K562 (cell line): ENCODE results near the gene MCM7. TPM values are rescaled to one million over a fixed set of nuclear protein-coding genes. Genes with fewer than 3 reads are reported as not detected.

Experiments used
- CCNT2 ChIP-seq: IDR thresholded peaks from 2 replicates; pipeline ENCODE4 v1.6.1; 2011; ENCODE audit warnings: borderline replicate concordance, low read depth, mild to moderate bottlenecking, moderate library complexity, mixed read lengths, low read length; ENCODE audit not compliant: insufficient read length; ENCODE audit errors: extremely low read depth
- CHD2 ChIP-seq: IDR thresholded peaks from 2 replicates; pipeline ENCODE4 v1.6.1; 2011; ENCODE audit warnings: low read depth, low read length
- HDAC2 ChIP-seq: fragments of 450-650 bp; IDR thresholded peaks from 2 replicates; pipeline ENCODE4 v1.6.1; 2016; ENCODE audit warnings: mild to moderate bottlenecking
- JUND ChIP-seq, 2 experiments: IDR thresholded peaks; 2 replicates in 1 of 2; 3 replicates in 1 of 2; pipeline ENCODE4 v1.6.1; 2011; ENCODE audit warnings: borderline replicate concordance in 2 of 2, low read depth in 2 of 2, low read length in 2 of 2, improper control_type of control experiment in 1 of 2, missing biosample characterization in 1 of 2, missing genetic modification characterization in 1 of 2, missing genetic modification reagents in 1 of 2
- MAZ ChIP-seq, 2 experiments: fragments of 450-650 bp in 1 of 2; sonication (generic) in 1 of 2; formaldehyde crosslinking; IDR thresholded peaks in 1 of 2; conservative IDR thresholded peaks in 1 of 2; 2 replicates each; pipeline versions ENCODE4 v1.4.0 to v1.5.0; 2020; ENCODE audit warnings: mild to moderate bottlenecking in 1 of 2, missing genetic modification reagents in 1 of 2
- MTA3 ChIP-seq: fragments of 450-650 bp; formaldehyde crosslinking; IDR thresholded peaks from 2 replicates; pipeline ENCODE4 v1.6.1; 2017; ENCODE audit warnings: mild to moderate bottlenecking, borderline replicate concordance
- POLR2G ChIP-seq: fragments of 200-400 bp; formaldehyde crosslinking; IDR thresholded peaks from 2 replicates; pipeline ENCODE4 v1.6.1; 2017; ENCODE audit warnings: low read depth, mild to moderate bottlenecking, antibody characterized with exemption, low read length, moderate library complexity
- RBFOX2 ChIP-seq: fragments of 200-400 bp; formaldehyde crosslinking; IDR thresholded peaks from 2 replicates; pipeline ENCODE4 v1.6.1; 2017; ENCODE audit warnings: low read depth, mild to moderate bottlenecking, low read length, moderate library complexity
- STAT5A ChIP-seq: IDR thresholded peaks from 2 replicates; pipeline ENCODE4 v1.6.1; 2012; ENCODE audit warnings: low read length, inconsistent platforms, borderline replicate concordance
- TBL1XR1 ChIP-seq, 2 experiments: IDR thresholded peaks; 2 replicates each; pipeline ENCODE4 v1.6.1; 2012; ENCODE audit warnings: improper control_type of control experiment in 2 of 2, low read length in 2 of 2, mild to moderate bottlenecking in 1 of 2
- TEAD2 ChIP-seq: fragments of 450-650 bp; IDR thresholded peaks from 2 replicates; pipeline ENCODE4 v1.6.1; 2016; ENCODE audit warnings: missing genetic modification characterization, control low read depth, missing compliant biosample characterization
- TRIM28 ChIP-seq: fragments of 450-650 bp; IDR thresholded peaks from 2 replicates; pipeline ENCODE4 v1.6.1; 2017
- UBTF ChIP-seq, 2 experiments: IDR thresholded peaks; 2 replicates each; pipeline ENCODE4 v1.6.1; 2012; ENCODE audit warnings: improper control_type of control experiment in 2 of 2, low read depth in 2 of 2, low read length in 2 of 2, borderline replicate concordance in 1 of 2
- ZBTB7A ChIP-seq: IDR thresholded peaks from 2 replicates; pipeline ENCODE4 v1.6.1; 2011; ENCODE audit warnings: low read depth, mild to moderate bottlenecking, low read length, moderate library complexity, borderline replicate concordance; ENCODE audit not compliant: control insufficient read depth
- ZNF140 ChIP-seq: fragments of 250-450 bp; sonication (Bioruptor Pico); IDR thresholded peaks from 2 replicates; pipeline ENCODE4 v1.8.0; 2021; ENCODE audit warnings: moderate library complexity, mild to moderate bottlenecking, inconsistent platforms
- ZNF644 ChIP-seq: fragments of 200-800 bp; sonication (Bioruptor generic); IDR thresholded peaks from 2 replicates; pipeline ENCODE4 v1.6.1; 2016; ENCODE audit warnings: low read depth, missing genetic modification characterization, missing compliant biosample characterization
- polyA plus RNA-seq, 8 experiments: library from polyadenylated mRNA; depleted of rRNA in 4 of 8; stranded (reverse) in 5 of 8; unstranded in 3 of 8; fragments of >200 nt; fragmentation: Nextera tagmentation in 2 of 8; fragmentation: Illumina TruSeq in 1 of 8; extraction: Ambion mirVana in 2 of 8; extraction: Trizol in 1 of 8; gene quantifications; 2 replicates each; pipeline versions ENCODE4 v1.2.1 to v1.2.3, GENCODE V29; 2011 to 2014; ENCODE audit warnings: inconsistent platforms in 1 of 8, missing spikeins in 1 of 8
- total RNA-seq, 7 experiments: library from RNA; depleted of rRNA in 6 of 7; stranded (reverse); fragments of >200 nt in 6 of 7; fragmentation: Illumina TruSeq in 2 of 7; extraction: Trizol in 2 of 7; gene quantifications; 2 replicates each; pipeline versions ENCODE4 v1.2.1 to v1.2.3, GENCODE V29; 2011 to 2021; ENCODE audit warnings: low replicate concordance in 1 of 7
- TF ChIP-seq, protein P1 (sequence below): fragments of 450-650 bp; formaldehyde crosslinking; IDR thresholded peaks from 2 replicates; pipeline ENCODE4 v1.4.0; 2020; ENCODE audit warnings: mild to moderate bottlenecking, mixed read lengths
- TF ChIP-seq, protein P2 (sequence below): sonication (generic); formaldehyde crosslinking; IDR thresholded peaks from 2 replicates; pipeline ENCODE4 v1.8.1; 2023; ENCODE audit warnings: mild to moderate bottlenecking, missing genetic modification reagents
- TF ChIP-seq, protein P3 (sequence below): fragments of 250-450 bp; sonication (Bioruptor Pico); IDR thresholded peaks from 2 replicates; pipeline ENCODE4 v1.4.0; 2020

MCM7 gene
- total and polyA plus RNA-seq, 9 of the 15 experiments (the other 6 are each of a cell fraction or from before 2014, with no cell fraction given), result 329 to 856 (median 437) TPM

DNA sequence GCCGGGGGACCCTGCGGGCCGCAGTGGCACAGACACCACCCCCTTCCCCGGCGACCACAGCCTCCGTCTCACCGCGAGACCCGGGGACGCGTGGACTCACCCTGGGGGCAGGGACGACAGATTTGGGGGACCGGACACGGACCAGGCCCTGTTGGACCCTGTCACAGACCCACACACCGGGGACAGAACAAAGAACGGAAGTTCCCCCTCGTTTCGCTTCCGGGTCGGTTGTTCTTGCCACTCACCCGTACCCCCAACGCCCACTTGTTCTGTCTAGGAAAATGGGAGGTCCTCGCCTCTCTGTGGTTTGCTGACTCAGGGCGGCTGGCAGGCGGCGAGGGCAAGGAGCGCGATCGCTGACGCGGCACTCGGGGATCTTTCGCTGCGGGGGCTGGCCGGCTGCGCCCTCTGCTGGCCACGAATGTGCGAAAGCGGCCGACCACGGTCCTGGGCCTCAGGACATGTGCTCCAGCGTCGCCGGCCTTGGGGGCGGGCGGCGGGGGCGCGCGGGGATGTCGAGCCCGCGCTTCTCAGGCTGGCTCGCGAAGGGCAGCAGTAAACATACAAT is 19.6 kb downstream of the MCM7 start, which contains the start of gene ZNF3 (continued):
- TF ChIP-seq MAZ (CRISPR knock-in tag; conservative IDR thresholded peaks at IDR 0.05 in 1 of 2, IDR thresholded peaks at IDR 0.05 in 1 of 2) (peak; percentile 96 to 99), ZNF644 (tag) (no peak), MTA3 (peak; percentile 93), TBL1XR1 (IDR thresholded peaks at IDR 0.05; ENCODE audit: low read length in 2 of 2) (peak in 1 of 2 experiments; percentile 85; a peak in 3 of 4 replicates), JUND (IDR thresholded peaks at IDR 0.05; ENCODE audit: borderline replicate concordance, low read depth, low read length) (peak; percentile 93), JUND (tag; IDR thresholded peaks at IDR 0.05; ENCODE audit: borderline replicate concordance, low read depth, low read length) (no peak; the same call in 2 of the 3 replicates), TRIM28 (peak; percentile 61; the same call in 1 of the 2 replicates), CCNT2 (peak; percentile 98), HDAC2 (peak; percentile 17; the same call in 1 of the 2 replicates), ZNF140 (no peak), RBFOX2 (peak; percentile 96), UBTF (IDR thresholded peaks at IDR 0.05; ENCODE audit: borderline replicate concordance in 1 of 2, low read depth in 2 of 2, low read length in 2 of 2) (peak; percentile 49 to 90; a peak in 3 of 4 replicates), TEAD2 (tag) (no peak), CHD2 (peak; percentile 20), POLR2G (peak; percentile 92), ZBTB7A (peak; percentile 89), STAT5A (peak; percentile 65; the same call in 1 of the 2 replicates)
- TF ChIP-seq, protein P1, sequence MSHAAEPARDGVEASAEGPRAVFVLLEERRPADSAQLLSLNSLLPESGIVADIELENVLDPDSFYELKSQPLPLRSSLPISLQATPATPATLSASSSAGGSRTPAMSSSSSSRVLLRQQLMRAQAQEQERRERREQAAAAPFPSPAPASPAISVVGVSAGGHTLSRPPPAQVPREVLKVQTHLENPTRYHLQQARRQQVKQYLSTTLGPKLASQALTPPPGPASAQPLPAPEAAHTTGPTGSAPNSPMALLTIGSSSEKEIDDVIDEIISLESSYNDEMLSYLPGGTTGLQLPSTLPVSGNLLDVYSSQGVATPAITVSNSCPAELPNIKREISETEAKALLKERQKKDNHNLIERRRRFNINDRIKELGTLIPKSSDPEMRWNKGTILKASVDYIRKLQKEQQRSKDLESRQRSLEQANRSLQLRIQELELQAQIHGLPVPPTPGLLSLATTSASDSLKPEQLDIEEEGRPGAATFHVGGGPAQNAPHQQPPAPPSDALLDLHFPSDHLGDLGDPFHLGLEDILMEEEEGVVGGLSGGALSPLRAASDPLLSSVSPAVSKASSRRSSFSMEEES (CRISPR knock-in tag), result no peak; the same call in 1 of the 2 replicates
- TF ChIP-seq, protein P2, sequence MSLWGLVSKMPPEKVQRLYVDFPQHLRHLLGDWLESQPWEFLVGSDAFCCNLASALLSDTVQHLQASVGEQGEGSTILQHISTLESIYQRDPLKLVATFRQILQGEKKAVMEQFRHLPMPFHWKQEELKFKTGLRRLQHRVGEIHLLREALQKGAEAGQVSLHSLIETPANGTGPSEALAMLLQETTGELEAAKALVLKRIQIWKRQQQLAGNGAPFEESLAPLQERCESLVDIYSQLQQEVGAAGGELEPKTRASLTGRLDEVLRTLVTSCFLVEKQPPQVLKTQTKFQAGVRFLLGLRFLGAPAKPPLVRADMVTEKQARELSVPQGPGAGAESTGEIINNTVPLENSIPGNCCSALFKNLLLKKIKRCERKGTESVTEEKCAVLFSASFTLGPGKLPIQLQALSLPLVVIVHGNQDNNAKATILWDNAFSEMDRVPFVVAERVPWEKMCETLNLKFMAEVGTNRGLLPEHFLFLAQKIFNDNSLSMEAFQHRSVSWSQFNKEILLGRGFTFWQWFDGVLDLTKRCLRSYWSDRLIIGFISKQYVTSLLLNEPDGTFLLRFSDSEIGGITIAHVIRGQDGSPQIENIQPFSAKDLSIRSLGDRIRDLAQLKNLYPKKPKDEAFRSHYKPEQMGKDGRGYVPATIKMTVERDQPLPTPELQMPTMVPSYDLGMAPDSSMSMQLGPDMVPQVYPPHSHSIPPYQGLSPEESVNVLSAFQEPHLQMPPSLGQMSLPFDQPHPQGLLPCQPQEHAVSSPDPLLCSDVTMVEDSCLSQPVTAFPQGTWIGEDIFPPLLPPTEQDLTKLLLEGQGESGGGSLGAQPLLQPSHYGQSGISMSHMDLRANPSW, result peak; percentile 98
- TF ChIP-seq, protein P3, sequence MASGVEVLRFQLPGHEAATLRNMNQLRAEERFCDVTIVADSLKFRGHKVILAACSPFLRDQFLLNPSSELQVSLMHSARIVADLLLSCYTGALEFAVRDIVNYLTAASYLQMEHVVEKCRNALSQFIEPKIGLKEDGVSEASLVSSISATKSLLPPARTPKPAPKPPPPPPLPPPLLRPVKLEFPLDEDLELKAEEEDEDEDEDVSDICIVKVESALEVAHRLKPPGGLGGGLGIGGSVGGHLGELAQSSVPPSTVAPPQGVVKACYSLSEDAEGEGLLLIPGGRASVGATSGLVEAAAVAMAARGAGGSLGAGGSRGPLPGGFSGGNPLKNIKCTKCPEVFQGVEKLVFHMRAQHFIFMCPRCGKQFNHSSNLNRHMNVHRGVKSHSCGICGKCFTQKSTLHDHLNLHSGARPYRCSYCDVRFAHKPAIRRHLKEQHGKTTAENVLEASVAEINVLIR (CRISPR knock-in tag), result peak; percentile 70
